Loucy (cell line): Measurements from ENCODE around the gene MYBL2.

Experiments
- EZH2phosphoT487 ChIP-seq: fragments of 200-600 bp; IDR thresholded peaks from 2 replicates; pipeline ENCODE4 v1.6.1; 2018; ENCODE audit warnings: antibody characterized with exemption, mild to moderate bottlenecking, moderate library complexity, borderline replicate concordance
- TF ChIP-seq, protein P1 (sequence below): fragments of 200-600 bp; sonication (generic); conservative IDR thresholded peaks from 2 replicates; pipeline ENCODE4 v1.5.1; 2014; ENCODE audit warnings: mild to moderate bottlenecking, antibody characterized with exemption, low read length

DNA sequence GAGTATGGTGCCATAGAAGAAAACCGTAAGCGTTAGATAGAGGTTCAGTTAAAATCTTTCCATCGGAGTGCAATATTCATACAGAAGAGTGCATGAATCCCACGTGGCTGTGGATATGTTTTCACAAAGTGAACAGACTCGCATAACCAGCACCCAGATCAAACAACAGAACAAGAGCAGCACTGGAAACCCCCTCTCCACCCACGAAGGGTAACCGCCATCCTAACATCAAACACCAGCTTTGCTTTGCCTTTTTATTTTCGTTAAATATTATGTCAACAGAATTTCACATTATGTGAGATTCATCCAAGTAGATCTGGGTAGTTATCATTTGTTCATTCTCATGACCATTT lies 55.2 kb downstream of the MYBL2 start:
- TF ChIP-seq, protein P1, sequence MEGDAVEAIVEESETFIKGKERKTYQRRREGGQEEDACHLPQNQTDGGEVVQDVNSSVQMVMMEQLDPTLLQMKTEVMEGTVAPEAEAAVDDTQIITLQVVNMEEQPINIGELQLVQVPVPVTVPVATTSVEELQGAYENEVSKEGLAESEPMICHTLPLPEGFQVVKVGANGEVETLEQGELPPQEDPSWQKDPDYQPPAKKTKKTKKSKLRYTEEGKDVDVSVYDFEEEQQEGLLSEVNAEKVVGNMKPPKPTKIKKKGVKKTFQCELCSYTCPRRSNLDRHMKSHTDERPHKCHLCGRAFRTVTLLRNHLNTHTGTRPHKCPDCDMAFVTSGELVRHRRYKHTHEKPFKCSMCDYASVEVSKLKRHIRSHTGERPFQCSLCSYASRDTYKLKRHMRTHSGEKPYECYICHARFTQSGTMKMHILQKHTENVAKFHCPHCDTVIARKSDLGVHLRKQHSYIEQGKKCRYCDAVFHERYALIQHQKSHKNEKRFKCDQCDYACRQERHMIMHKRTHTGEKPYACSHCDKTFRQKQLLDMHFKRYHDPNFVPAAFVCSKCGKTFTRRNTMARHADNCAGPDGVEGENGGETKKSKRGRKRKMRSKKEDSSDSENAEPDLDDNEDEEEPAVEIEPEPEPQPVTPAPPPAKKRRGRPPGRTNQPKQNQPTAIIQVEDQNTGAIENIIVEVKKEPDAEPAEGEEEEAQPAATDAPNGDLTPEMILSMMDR, result no peak
- no peak for TF ChIP-seq EZH2phosphoT487
